ENCODE data around the gene S100A7. TPM values are rescaled to one million over a fixed set of nuclear protein-coding genes. Genes with fewer than 3 reads are reported as not detected.

The S100A7 gene
- total and polyA plus RNA-seq, 3 donors from 2014 or later: not detected

DNA sequence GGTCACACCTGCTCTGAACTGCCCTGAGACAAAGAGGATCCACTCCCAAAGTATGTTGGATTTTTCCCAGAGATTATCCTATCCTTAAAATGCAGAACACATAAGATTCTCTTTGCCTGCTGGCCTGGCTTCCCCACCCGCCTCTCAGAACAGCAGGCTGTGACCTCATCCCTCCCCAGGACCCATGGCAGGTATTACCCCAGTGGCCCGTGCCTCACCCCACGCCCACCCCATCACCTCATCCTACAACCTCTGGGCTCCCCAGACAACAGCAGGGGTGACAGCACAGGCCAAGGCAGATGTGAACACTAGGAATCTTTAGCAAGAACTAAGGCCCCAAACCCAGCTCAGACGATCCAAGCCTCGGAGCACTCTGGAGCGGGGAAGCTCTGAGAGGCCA lies 35.1 kb upstream of the S100A7 start:
- no peak for DNase-seq
- H3K4me3 ChIP-seq: no peak overlapping the region
- H3K27me3 ChIP-seq: no peaks in the 10 kb centered on the region
- no peaks in the 10 kb centered on the region for H3K4me1 ChIP-seq
- intact Hi-C loops (cut with DNase I; ENCODE audit: low total_unique reads): loop anchor here (10.0 kb wide), 1 partner anchor 141 kb away; the partner anchor contains the start of gene S100A9
- H3K36me3 ChIP-seq (ENCODE audit: low read depth, missing control alignments): no peaks in the 10 kb centered on the region
- H3K27ac ChIP-seq: no peak overlapping the region
- WGBS, 2 donors: 71 to 84% methylated on average over 6 of the region's 6 CpGs
- no peaks in the 10 kb centered on the region for H3K9me3 ChIP-seq
- TF ChIP-seq POLR2A (IDR thresholded peaks at IDR 0.05): no peak
- no peak for TF ChIP-seq CTCF (IDR thresholded peaks at IDR 0.05)

GRCh38 chr1:153494976-153495535 lies 34.6 kb upstream of the S100A7 start:
- peak; percentile 76 to 89 (median 79) for TF ChIP-seq CTCF (IDR thresholded peaks at IDR 0.05)
- TF ChIP-seq POLR2A (IDR thresholded peaks at IDR 0.05): no peak
- H3K4me3 ChIP-seq: no peak overlapping the region
- 55 to 59% methylated on average over 3 to 6 of the region's 6 CpGs for WGBS, 2 donors
- no peaks in the 10 kb centered on the region for H3K4me1 ChIP-seq
- no peaks in the 10 kb centered on the region for H3K27me3 ChIP-seq
- peak; percentile 81 for DNase-seq
- intact Hi-C loops (cut with DNase I; ENCODE audit: low total_unique reads): loop anchor here (10.0 kb wide), 1 partner anchor 140 kb away; the partner anchor contains the start of gene S100A9
- no peak overlapping the region for H3K27ac ChIP-seq
- H3K9me3 ChIP-seq: no peaks in the 10 kb centered on the region
- no peaks in the 10 kb centered on the region for H3K36me3 ChIP-seq (ENCODE audit: low read depth, missing control alignments)

GRCh38 chr1:153493343-153493960 lies 33.0 kb upstream of the S100A7 start:
- Histone ChIP-seq H3K36me3 (ENCODE audit: low read depth, missing control alignments) (no peaks in the 10 kb centered on the region), H3K27ac (no peak overlapping the region), H3K9me3 (no peaks in the 10 kb centered on the region), H3K4me3 (no peak overlapping the region), H3K27me3 (no peaks in the 10 kb centered on the region), H3K4me1 (no peaks in the 10 kb centered on the region)
- intact Hi-C loops (cut with DNase I; ENCODE audit: low total_unique reads): loop anchor here (10.0 kb wide), 1 partner anchor 139 kb away; the partner anchor contains the start of gene S100A9
- no peak for DNase-seq
- TF ChIP-seq CTCF (IDR thresholded peaks at IDR 0.05): no peak
- TF ChIP-seq POLR2A (IDR thresholded peaks at IDR 0.05): no peak
- 81 to 82% methylated on average over 6 of the region's 6 CpGs for WGBS, 2 donors

DNA sequence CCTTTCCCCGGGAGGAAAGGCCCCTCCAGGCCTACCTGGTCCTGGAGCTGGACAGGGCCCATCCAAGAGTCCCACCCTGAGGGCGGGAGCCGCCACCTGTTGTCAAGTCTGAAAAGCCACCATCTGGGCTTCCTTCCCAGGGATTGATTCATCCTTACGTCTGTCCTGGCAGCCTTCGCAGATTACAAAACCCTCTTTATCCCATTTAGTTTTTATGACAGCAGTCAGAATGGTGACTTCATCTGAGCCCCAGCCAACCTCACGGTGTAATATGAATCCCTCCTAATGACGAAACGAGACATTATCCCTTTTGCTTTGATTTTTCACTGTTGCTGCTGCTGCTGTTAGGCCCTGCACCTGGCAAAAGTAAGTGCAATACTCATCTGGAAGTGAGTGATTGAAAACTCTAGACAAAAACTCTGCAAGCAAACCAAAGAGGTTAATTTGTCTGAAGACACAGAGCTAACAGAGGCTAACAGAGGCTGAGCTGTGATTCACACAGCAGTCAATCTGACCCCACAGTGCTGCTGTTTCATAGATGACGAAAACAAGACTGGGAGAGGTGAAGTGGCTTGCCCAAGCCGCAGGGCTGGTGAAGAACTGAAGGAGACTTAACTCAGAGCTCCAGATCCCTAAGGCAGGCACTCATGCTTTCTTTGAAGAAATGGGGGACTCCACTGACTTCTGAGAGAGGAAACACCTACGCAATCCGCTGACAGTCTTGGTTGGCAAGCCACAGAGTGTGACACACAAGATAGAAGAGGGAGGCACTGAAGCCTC lies 30.0 kb upstream of the S100A7 start:
- Histone ChIP-seq H3K27me3 (no peaks in the 10 kb centered on the region), H3K4me3 (no peak overlapping the region), H3K9me3 (no peaks in the 10 kb centered on the region), H3K36me3 (ENCODE audit: low read depth, missing control alignments) (no peaks in the 10 kb centered on the region), H3K27ac (no peak overlapping the region), H3K4me1 (no peaks in the 10 kb centered on the region)
- no peak for TF ChIP-seq POLR2A (IDR thresholded peaks at IDR 0.05)
- no peak for TF ChIP-seq CTCF (IDR thresholded peaks at IDR 0.05)
- peak; percentile 25 for DNase-seq
- 69 to 71% methylated on average over 12 of the region's 12 CpGs for WGBS, 2 donors
- intact Hi-C loops (cut with DNase I; ENCODE audit: low total_unique reads): loop anchor here (10.0 kb wide), 1 partner anchor 136 kb away; the partner anchor contains the start of gene S100A9

Measured in testis (tissue), 3 donors.